Smooth muscle cell of the brain vasculature (primary cell): ENCODE results near the gene ARL15.
A peak's percentile ranks its signal among the peaks of the same experiment; 100 is the strongest.
"Not testable (repeated sequence)": the region's sequence is repeated elsewhere in the genome, so short reads cannot be mapped to it uniquely, and the experiment has no call there.

ENCODE experiments used
- DNase-seq: peaks from one replicate; pipeline ENCODE4 v3.0.0-alpha.2; 2012; ENCODE audit warnings: low read depth, low spot score

The ARL15 gene

GRCh38 chr5:54093861-54094260 is 216.5 kb downstream of the ARL15 start:
- DNase-seq = no peak

- no peak for DNase-seq
Measured at GRCh38 chr5:54093081-54093492, 217.3 kb downstream of the ARL15 start.

GRCh38 chr5:54091307-54092130 is 218.9 kb downstream of the ARL15 start:
- DNase-seq = no peak

- DNase-seq = peak; percentile 49
Measured at GRCh38 chr5:54090495-54091120, 219.8 kb downstream of the ARL15 start.

GRCh38 chr5:54088081-54088480 is 222.3 kb downstream of the ARL15 start:
- DNase-seq = no peak

GRCh38 chr5:54087436-54087835 is 222.9 kb downstream of the ARL15 start:
- peak; percentile 23 for DNase-seq

GRCh38 chr5:54086191-54086590 is 224.2 kb downstream of the ARL15 start:
- DNase-seq = no peak

- DNase-seq = no peak
Measured at GRCh38 chr5:54084696-54085095, 225.7 kb downstream of the ARL15 start.

GRCh38 chr5:54083851-54084250 is 226.5 kb downstream of the ARL15 start:
- DNase-seq = no peak

GRCh38 chr5:54083245-54083644 is 227.1 kb downstream of the ARL15 start:
- no peak for DNase-seq

- no peak for DNase-seq
Measured at GRCh38 chr5:54081415-54081814, 229.0 kb downstream of the ARL15 start.

- no peak for DNase-seq
Measured at GRCh38 chr5:54080831-54081230, 229.5 kb downstream of the ARL15 start.

GRCh38 chr5:54073735-54074134 is 236.6 kb downstream of the ARL15 start:
- no peak for DNase-seq

- no peak for DNase-seq
Measured at GRCh38 chr5:54073131-54073530, 237.2 kb downstream of the ARL15 start.

- no peak for DNase-seq
Measured at GRCh38 chr5:54066433-54066832, 243.9 kb downstream of the ARL15 start.

- DNase-seq = peak; percentile 20
Measured at GRCh38 chr5:54063817-54064216, 246.6 kb downstream of the ARL15 start.

GRCh38 chr5:54062958-54063357 is 247.4 kb downstream of the ARL15 start:
- DNase-seq = no peak

GRCh38 chr5:54060919-54061318 is 249.5 kb downstream of the ARL15 start:
- DNase-seq = not testable (repeated sequence)

- no peak for DNase-seq
Measured at GRCh38 chr5:54049963-54050362, 260.4 kb downstream of the ARL15 start.

GRCh38 chr5:54049144-54049543 is 261.2 kb downstream of the ARL15 start:
- DNase-seq = no peak

- no peak for DNase-seq
Measured at GRCh38 chr5:54045077-54045792, 265.1 kb downstream of the ARL15 start.

- not testable (repeated sequence) for DNase-seq
Measured at GRCh38 chr5:54044276-54044675, 266.1 kb downstream of the ARL15 start.
